ENCODE data around the gene ATP12A. TPM values are rescaled to one million over a fixed set of nuclear protein-coding genes. Genes with fewer than 3 reads are reported as not detected.

The ATP12A gene
- total RNA-seq, 4 donors from 2014 or later, result 0.27 to 40.0 (median 5.3) TPM

DNA sequence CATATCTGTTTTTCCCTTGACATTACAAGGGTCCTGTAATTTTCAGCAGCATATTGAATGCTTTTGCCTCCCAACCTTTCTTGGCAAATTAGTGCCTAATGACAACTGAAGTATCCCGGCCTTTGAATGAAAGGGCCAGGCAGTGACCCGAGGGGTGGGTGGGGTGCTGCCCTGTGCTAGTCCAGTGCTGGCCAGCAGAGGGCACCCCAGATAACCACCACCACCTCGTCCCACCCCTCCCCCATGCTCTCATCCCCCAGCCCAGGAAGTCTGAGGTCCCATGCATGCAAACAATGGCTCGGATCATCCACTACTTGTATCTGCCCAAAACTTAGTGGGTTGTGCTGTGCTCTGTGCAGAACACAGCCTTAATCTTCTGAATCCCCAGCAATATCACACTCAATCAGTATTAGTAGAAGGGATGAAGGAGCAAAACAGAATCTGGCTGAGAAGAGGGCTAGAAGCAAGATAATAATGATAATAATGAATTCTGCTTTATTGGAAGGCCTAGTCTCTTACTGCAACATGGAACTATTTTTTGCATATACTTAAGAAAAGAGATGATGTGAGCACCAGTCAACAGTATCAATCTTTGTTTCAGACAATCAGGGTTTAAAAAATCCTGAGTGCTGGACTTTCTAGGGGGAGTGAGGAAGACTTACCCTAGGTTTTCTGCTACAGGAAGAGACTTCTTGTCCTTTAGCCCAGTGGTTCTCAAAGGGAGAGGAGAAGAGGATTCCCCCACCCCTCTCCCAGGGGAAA is 3.8 kb downstream of the ATP12A start:
- intact Hi-C loops (cut with DNase I; ENCODE audit: low total_unique reads), result no loop called here
- 14 to 18% methylated on average over 4 of the region's 4 CpGs for WGBS, 2 donors
- DNase-seq (ENCODE audit: low spot score in 2 of 2), result no peak
- TF ChIP-seq, protein P1, sequence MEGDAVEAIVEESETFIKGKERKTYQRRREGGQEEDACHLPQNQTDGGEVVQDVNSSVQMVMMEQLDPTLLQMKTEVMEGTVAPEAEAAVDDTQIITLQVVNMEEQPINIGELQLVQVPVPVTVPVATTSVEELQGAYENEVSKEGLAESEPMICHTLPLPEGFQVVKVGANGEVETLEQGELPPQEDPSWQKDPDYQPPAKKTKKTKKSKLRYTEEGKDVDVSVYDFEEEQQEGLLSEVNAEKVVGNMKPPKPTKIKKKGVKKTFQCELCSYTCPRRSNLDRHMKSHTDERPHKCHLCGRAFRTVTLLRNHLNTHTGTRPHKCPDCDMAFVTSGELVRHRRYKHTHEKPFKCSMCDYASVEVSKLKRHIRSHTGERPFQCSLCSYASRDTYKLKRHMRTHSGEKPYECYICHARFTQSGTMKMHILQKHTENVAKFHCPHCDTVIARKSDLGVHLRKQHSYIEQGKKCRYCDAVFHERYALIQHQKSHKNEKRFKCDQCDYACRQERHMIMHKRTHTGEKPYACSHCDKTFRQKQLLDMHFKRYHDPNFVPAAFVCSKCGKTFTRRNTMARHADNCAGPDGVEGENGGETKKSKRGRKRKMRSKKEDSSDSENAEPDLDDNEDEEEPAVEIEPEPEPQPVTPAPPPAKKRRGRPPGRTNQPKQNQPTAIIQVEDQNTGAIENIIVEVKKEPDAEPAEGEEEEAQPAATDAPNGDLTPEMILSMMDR (IDR thresholded peaks at IDR 0.05), result no peak
- no peak for TF ChIP-seq POLR2A (IDR thresholded peaks at IDR 0.05)
- no peak overlapping the region for H3K4me3 ChIP-seq (ENCODE audit: low read depth, poor library complexity, severe bottlenecking)

DNA sequence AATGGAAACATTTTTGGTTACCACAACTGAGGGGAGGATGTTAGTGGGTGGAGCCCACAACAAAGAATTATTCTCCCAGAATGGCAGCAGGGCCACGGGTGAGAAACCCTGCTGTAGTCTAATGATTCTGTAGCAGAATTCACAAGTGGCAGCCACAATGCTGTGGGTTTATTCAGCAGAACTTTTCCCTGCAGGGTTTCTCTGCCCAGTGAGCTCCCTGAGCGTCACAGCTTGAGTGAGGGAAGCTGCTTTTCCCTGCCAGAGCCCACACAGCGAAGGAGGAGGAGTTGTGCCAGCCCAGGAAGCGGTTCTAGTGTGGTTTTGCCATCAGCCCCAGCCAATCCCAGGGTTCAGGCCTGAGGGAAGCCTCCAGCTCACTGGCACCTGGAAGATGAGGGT is 4.4 kb downstream of the ATP12A start:
- intact Hi-C loops (cut with DNase I; ENCODE audit: low total_unique reads), result no loop called here
- no peak overlapping the region for H3K4me3 ChIP-seq (ENCODE audit: low read depth, poor library complexity, severe bottlenecking)
- TF ChIP-seq, protein P1 (IDR thresholded peaks at IDR 0.05), result no peak
- TF ChIP-seq POLR2A (IDR thresholded peaks at IDR 0.05), result no peak
- 10 to 15% methylated on average over 4 of the region's 4 CpGs for WGBS, 2 donors
- DNase-seq (ENCODE audit: low spot score in 2 of 2), result no peak

DNA sequence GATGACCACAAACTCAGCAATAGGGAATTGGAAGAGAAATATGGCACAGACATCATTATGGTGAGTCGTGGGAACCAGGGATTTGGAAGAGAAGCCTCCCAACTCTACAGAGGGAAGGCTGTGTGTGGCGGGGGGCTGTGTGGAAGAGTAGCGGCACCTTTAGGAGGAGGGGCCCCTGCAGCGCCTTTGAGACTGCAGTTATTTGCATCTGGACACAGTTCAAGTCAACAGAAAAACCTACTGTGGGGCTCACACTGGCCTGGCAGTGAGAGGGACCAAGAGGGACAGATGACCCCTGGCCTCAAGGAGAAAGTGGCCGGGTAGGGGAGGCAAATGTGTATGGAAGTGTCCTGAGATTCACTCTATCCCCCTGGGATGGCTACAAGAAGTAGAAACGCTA is 5.1 kb downstream of the ATP12A start:
- no peak for DNase-seq (ENCODE audit: low spot score in 2 of 2)
- WGBS, 2 donors, result 76 to 78% methylated on average over 6 of the region's 6 CpGs
- intact Hi-C loops (cut with DNase I; ENCODE audit: low total_unique reads), result no loop called here
- TF ChIP-seq POLR2A (IDR thresholded peaks at IDR 0.05), result no peak
- TF ChIP-seq, protein P1 (IDR thresholded peaks at IDR 0.05), result no peak
- H3K4me3 ChIP-seq (ENCODE audit: low read depth, poor library complexity, severe bottlenecking), result no peak overlapping the region

DNA sequence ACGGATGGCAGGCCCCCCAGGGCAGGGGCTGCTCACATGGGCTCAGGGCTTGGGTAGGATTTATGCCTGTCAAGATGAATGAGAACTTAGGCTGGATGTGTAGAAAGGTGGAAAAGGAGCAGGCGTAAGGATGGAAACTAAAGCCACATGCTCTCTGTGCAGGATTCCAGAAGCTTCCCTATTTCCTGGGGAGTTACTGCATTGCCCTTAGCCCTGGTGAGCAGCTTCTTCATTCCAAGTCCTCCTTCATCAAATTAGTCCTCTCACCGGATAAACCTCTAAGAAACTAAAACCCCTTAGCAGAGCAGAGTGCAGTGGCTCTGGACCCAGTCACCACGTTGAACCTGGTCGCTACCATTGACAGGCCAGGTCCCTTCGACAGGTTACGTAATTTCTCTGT is 7.4 kb downstream of the ATP12A start:
- WGBS, 2 donors, result 83 to 86% methylated on average over 7 of the region's 7 CpGs
- TF ChIP-seq, protein P1 (IDR thresholded peaks at IDR 0.05), result no peak
- TF ChIP-seq POLR2A (IDR thresholded peaks at IDR 0.05), result no peak
- DNase-seq (ENCODE audit: low spot score in 2 of 2), result no peak
- H3K4me3 ChIP-seq (ENCODE audit: low read depth, poor library complexity, severe bottlenecking), result no peak overlapping the region
- intact Hi-C loops (cut with DNase I; ENCODE audit: low total_unique reads), result no loop called here

DNA sequence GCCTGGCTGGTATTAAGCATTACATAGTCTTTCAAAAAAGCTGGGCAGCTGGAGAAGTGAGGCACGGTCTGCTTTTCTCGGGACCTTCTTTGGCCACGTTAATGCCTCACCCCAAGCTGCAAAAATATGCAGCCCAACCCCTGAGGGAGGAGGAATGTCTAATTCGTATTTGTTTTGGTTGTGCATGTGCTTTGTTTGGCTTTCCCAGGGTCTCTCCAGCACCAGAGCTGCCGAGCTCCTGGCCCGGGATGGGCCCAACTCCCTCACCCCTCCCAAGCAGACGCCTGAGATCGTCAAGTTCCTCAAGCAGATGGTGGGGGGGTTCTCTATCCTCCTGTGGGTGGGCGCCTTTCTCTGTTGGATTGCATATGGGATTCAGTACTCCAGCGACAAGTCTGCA is 7.9 kb downstream of the ATP12A start:
- DNase-seq (ENCODE audit: low spot score in 2 of 2), result no peak
- intact Hi-C loops (cut with DNase I; ENCODE audit: low total_unique reads), result no loop called here
- H3K4me3 ChIP-seq (ENCODE audit: low read depth, poor library complexity, severe bottlenecking), result no peak overlapping the region
- WGBS, 2 donors, result 37% methylated on average over 10 of the region's 10 CpGs
- TF ChIP-seq POLR2A (IDR thresholded peaks at IDR 0.05), result no peak
- TF ChIP-seq, protein P1 (IDR thresholded peaks at IDR 0.05), result no peak

DNA sequence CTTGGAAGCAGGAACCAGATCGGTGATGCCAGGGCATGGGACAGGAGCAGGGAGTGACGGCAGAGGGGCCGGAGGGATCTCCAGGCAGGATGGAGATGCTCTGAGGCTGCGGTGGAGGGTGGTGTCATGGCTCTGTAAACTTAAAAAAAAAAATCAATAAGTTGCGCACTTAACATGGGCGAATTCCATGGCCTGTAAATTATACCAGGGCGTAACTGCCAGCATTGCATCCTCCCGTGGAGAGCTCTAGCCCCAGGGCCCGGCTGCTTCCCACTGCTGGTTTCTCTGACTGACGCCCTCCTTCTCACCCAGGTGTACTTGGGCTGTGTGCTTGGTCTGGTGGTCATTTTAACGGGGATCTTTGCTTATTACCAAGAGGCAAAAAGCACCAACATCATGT is 8.7 kb downstream of the ATP12A start:
- intact Hi-C loops (cut with DNase I; ENCODE audit: low total_unique reads), result no loop called here
- WGBS, 2 donors, result 43 to 56% methylated on average over 11 of the region's 11 CpGs

More for the DNA sequence above, 8.7 kb downstream of the ATP12A start:
- DNase-seq (ENCODE audit: low spot score in 2 of 2), result no peak
- TF ChIP-seq POLR2A (IDR thresholded peaks at IDR 0.05), result no peak
- TF ChIP-seq, protein P1 (IDR thresholded peaks at IDR 0.05), result no peak
- no peak overlapping the region for H3K4me3 ChIP-seq (ENCODE audit: low read depth, poor library complexity, severe bottlenecking)

All from lower leg skin (tissue), 4 donors.